AG10803 (cell line): ENCODE measurements around the gene CTNND2.
"Not testable (repeated sequence)": the region's sequence is repeated elsewhere in the genome, so short reads cannot be mapped to it uniquely, and the experiment has no call there.

Source experiments
- DNase-seq: peaks from one replicate; pipeline ENCODE4 v3.0.0; 2010; ENCODE audit warnings: low read depth
- H3K4me3 ChIP-seq: 2 replicates; pipeline ENCODE4 v1.5.1; 2011; ENCODE audit warnings: mild to moderate bottlenecking, low read length, control low read depth
- CTCF ChIP-seq: conservative IDR thresholded peaks from 2 replicates; pipeline ENCODE4 v1.5.1; 2011; ENCODE audit warnings: mild to moderate bottlenecking, low read length, control low read depth, inconsistent platforms

The CTNND2 gene

DNA sequence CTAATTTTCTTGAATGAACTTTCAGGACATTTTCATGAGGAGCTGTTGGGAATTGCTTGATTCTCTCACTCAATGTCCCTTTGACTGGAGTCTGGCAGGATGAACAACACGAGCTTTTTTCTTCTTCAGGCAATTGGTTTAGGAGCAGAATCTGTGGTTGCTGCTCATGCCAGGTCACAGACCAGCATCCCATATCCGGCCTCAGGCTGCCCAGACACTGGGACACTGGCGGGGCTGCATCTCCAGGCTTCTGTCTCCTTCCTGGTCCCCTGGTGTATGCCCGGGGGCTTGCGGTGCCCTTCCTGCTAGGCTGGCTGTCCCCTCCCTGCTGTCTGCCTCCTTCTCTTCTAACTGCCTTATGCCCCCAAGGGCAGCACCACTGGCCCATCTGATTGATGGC is 831.7 kb downstream of the CTNND2 start:
- H3K4me3 ChIP-seq = no peak overlapping the region
- no peak for DNase-seq
- no peak for TF ChIP-seq CTCF

GRCh38 chr5:11072076-11072475 is 832.2 kb downstream of the CTNND2 start:
- no peak overlapping the region for H3K4me3 ChIP-seq
- TF ChIP-seq CTCF = no peak
- DNase-seq = no peak

GRCh38 chr5:11069041-11069440 is 835.2 kb downstream of the CTNND2 start:
- no peak for DNase-seq
- no peak overlapping the region for H3K4me3 ChIP-seq
- no peak for TF ChIP-seq CTCF

GRCh38 chr5:11065723-11066122 is 838.5 kb downstream of the CTNND2 start:
- DNase-seq, H3K4me3 ChIP-seq: not testable (repeated sequence)

- no peak overlapping the region for H3K4me3 ChIP-seq
- no peak for TF ChIP-seq CTCF
- no peak for DNase-seq
Observed at GRCh38 chr5:11064763-11065450, 839.3 kb downstream of the CTNND2 start.

GRCh38 chr5:11062397-11062796 is 841.8 kb downstream of the CTNND2 start:
- H3K4me3 ChIP-seq = no peak overlapping the region
- TF ChIP-seq CTCF = no peak
- peak; percentile 1 for DNase-seq

- DNase-seq = no peak
- no peak for TF ChIP-seq CTCF
- no peak overlapping the region for H3K4me3 ChIP-seq
Observed at GRCh38 chr5:11056560-11056959, 847.7 kb downstream of the CTNND2 start.
